Stimulated activated CD4-positive, alpha-beta T cell treated with anti-CD3 and anti-CD28 coated beads, Interleukin-15, amount 100 ng/mL, for 1 hour (primary cell): ENCODE results near the gene FBP1.

Experiments
- DNase-seq, 2 donors: peaks; one replicate each; pipeline ENCODE4 v3.0.0-alpha.2; 2020; ENCODE audit warnings: low read depth in 1 of 2, low spot score in 1 of 2

FBP1 gene

DNA sequence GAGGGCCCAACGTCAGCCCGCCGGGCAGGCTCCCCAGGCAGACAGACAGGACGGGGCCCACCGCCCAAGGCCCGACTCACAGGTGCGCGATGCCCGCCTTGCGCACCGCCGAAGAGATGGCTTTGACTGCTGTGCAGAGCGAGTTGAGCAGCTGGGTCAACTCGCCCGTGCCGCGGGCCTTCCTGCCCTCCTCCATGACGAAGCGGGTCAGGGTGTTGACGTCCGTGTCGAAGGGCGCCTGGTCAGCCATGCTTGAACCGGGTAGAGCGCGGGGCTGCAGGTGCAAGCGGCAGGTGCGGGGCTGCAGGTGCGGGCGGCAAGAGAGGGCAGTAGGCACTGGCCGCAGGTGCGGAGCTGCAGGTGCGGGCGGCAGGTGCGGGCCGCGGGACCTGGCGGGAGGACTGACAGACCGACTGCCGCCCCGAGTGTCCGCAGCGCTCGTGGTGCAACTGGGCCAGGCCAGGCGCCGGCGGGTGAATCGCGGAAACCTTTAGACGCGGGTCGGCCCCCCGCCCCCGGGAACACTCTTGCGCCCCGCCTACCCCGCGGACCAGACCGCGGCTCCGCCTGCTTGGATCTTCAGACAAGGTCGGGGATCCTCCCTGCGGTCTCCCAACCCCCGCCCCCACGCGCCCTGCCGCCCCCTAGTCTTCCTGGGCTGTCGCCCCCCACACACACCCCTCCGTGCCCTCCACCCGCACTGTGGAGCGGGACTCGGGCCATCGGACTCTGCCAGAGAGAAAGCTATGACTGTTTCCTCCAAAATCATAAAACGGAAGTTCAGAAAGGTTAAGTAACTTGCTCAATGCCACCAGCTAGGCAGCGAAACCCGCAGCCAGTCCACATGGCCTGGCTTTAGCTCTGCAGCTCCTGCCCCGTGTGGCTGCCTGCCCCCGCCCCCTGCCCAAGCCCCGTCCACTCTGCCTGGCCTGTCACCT, at the start of gene FBP1:
TSS of gene FBP1 (minus strand) at position 458 of the 938 bp plus-strand sequence. CDS start at position 250, 208 bp downstream.
- no peak for DNase-seq

DNA sequence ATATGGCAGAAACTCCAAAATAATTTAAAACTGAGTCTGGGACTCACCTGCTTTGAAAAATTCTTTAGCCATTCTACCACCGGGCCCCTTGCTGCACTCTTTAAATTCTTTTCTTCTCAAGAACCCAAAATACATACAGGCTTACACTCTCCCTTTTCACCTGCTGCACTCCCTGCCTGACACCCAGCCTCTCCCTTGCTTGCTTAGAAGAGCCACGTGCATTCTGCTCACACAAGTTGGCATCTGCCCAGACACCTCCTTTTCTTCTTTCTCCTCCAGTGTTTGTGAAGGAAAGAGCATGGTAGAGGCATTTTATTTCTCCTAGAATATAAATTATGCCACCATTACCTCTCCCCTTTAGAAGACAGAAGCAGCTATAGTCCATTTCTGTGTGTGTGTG, 48.1 kb upstream of the FBP1 start:
- no peak for DNase-seq

DNA sequence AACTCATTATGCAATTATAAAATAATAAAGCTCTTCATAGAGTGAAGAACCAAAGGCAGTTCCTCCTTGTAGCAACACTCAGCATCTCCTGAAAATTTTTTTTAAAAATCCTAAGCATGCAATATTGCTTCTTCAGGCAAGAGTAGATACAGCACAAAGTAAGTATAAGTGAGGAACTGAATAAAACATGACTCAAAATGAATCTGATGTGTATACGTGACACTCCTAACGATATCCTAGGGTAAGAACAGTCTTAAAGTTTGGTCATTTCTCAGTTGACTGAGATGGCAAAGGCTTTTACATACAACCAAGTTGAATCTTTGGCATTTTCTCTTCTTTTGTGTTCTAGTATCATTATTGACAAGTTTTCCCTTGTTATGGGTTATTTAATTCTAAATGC, 46.0 kb upstream of the FBP1 start:
- no peak for DNase-seq

DNA sequence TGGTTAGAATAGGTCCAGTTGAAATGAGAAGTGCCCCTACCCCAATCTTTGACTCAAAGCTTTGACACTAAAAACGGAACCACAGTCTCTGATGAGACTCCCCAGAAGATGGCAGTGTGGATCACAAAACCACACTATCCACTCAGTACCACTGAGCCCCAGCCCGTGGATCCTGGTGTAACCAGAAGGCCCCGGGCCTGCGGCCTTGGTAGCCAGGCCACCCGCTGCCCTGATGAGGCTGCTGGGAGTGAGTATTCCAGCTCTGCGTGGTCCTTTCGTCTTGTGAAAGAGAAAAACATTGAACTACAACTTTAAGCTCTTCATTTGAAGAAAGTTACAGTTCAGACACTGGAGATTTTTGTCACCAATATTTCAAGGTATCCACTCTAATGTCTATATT, 42.2 kb upstream of the FBP1 start:
- DNase-seq = peak; percentile 16 to 18

DNA sequence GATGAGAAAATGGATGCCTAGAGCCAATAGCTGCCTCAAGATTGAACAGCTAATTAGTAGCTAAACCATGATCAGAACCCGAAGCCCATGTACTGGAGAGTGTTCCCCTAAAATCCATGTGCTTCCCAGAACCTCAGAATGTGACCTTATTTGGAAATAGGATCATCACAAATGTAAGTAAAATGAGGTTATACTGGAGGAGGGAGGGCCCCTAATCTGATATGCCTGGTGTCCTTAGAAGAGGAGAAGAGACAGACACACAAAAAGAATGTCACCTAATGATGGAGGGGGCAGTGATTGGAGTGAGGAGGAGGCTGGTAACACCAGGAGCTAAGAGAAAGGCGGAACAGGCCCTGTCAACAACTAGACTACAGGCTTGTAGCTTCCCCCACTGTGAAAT, 41.3 kb upstream of the FBP1 start:
- no peak for DNase-seq

DNA sequence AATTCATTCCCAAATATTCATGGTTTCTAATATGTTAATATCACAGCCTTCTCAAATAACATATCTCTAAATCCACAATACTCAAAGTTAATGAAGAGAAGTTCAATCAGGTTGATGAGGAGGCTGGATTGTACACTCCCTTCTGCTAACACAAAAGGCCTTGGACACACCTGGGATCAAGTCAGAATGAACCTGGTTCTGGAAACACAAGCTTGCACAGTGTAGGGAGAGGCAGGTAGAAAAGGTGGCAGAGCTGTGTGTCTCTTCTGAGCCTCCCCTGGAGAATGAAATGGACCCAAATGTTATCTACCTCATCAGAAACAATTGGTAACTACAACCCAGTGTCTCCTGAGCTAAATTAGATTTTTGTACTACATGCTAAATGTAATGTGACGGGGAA, 40.7 kb upstream of the FBP1 start:
- DNase-seq = no peak

DNA sequence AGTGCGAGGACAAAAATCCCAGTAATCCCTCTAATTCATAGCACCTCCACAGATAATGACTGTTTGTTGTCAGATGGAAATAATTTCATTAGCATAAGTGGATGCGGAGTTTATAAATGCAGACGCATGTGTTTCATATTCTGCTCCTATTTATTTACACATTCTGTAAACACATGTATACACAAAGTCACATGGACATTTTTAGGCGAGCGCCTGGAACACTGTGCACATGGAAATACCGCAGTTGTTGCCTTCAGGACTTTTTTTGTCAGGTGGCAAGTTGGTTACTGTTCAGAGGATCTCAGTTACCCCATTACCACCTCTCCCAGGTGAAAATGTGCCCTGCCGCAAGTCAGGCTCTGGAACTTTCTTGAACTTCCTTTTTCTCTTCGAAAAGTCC, 40.3 kb upstream of the FBP1 start:
- DNase-seq = no peak

DNA sequence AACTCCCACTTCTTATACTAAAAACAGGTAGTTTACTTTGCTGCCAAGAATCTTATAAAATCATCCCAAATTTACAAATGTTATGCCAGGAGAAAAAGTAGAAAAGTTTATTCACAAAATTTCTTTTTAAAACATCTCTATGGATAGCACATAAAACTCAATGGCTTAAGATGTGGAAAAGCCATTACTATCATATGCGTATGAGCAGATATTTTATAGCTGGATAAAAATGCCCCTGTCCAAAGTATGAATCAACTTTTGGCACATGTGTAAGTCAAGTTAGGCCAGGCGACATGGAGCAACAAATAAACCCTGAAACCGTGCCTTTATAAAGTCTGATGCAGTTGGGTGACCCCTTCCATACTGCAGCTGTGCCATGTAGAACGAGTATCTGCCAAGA, 38.6 kb upstream of the FBP1 start:
- no peak for DNase-seq

DNA sequence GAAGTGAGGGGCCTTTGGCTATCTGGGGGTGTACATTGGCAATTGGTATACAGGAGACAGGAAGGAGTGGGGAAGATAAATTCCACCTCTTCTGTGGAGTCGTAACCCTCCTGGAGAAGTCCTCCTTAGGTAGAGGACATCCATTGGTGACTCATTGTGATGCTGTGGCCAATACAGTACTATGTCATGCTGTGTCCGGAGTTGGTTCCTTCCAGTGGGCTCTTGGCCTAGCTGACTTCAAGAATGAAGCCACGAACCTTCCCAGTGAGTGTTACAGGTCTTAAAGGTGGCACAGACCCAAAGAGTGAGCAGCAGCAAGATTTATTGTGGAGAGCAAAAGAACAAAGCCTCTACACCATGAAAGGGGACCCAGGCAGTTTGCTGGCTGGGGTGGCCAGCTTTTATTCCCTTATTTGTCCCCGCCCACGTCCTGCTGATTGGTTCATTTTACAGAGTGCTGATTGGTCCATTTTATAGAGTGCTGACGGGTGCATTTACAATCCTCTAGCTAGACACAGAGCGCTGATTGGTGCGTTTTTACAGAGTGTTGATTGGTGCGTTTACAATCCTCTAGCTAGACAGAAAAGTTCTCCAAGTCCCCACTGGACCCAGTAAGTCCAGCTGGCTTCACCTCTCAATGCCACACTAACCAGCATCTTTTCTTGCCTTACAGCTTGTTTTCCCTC, 37.3 kb upstream of the FBP1 start:
- DNase-seq = no peak

DNA sequence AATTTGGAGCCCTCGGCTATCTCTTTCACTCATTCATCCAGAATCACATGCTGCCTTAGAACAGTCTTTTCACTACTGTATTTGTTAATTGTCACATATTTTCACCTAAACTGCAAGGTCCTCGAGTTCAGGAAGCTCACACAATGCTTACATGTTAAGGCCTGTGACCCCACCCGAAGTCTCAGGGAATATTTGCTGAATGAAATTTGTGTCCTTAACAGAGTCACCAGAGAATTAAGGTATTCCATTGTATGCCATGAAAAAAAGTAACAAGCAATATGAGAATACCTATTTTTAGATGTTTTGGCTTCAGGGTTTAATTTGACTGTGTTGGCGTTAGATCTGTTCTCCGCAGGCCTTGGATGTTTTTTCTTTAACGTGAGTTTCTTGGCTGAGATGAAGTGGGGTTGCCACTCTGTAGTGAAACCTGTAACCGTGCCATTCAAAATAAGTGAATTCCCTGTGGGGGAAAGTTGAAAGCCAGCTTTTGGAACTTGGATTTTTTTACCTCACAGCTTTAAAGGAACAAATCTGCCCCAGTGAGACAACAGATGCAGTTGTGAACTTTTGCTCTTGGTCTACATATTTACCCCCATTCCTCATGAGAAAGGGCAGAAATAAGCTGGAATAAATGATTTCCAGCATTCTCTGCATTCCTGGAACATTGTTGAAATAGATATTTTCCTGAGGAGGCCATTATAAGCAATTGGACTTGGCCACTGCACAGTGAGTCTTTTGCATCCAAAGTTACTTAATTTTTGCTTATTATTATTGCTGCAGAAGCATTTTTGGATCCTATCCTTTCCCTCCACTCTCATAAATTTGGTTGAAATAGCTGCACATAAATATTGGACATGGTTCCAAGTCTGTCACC, 35.9 kb upstream of the FBP1 start:
- DNase-seq = no peak

DNA sequence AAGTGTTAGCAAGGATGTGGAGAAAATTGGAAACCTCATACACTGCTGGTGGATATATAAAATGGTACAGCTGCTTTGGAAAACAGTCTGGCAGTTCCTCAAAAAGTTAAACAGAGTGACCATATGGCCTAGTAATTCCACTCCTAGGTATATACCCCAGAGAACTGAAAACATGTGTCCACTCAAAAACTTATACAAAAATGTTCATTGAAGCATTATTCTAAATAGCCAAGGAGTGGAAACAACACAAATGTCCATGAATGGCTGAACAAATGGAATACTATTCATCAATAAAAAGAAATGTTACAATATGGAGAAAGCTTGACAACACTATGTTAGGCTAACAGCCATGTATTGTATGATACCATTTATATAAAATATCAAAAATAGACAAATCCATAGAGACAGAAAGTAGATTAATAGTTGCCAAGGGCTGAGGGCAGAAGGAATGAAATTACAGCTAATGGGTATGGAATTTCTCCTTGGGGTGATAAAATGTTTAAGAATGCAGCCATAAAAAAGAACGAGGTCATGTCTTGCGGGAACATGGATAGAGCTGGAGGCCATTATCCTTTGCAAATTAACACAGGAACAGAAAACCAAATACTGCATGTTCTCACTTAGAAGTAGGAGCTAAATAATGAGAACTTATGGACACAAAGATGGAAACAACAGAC, 33.6 kb upstream of the FBP1 start:
- DNase-seq = no peak

DNA sequence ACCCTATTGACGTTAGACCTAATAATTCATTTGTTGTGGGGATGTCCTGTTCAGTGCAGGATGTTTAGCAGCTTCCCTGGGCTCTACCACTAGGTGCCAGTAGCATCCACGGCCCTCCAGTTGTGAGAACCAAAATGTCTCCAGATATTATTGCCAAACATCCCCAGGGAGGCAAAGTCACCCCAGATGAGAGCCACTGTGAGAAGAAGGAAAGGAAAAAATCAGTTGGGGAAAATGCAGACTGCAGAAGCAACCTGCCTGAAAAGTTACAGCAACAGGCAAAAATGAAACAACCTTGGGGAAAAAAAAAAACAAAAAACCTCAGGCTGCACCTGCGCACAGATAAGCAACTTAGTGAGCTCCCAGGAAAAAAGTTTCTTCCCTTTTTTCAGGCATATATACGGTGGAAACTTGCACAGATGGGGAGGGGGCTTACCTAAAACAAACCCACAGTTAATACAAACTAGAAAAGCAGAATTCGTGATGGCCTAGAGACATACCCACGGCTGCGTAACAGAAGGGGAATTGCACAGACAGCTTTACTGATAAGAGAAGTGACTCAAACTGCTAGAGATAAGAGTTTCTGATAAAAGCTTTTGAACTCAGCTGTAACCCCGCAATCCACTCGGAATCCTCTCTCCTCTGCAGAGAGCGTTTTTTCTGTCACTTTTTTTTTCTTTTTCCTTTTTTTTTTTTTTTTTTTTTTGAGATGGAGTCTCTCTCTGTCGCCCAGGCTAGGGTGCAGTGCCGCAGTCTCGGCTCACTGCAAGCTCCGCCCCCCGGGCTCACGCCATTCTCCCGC, 29.8 kb upstream of the FBP1 start:
- DNase-seq = peak in 1 of 2 donors; percentile 10

DNA sequence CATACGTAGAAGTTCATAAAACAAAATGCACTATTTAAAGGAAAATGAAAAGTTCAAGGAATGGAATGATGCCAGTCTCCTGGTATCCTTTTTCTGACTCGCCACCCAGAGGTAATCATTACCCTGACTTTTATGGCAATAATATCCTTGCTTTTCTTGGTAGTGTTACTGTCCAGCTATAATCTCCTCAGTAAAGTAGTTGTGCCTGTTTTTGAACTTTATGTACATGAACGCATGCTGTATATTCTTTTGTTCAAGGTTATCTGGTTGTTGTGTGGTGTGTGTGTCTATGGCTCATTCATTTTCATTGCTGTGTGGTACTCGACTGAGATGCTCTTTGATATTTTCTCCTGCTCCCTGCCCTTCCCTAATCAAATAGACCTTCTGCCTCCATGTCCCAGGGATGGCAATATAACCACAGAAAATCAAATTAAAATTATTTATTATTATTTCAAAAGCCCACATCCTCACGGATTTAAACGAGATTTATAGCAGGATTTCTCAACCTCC, 29.2 kb upstream of the FBP1 start:
- no peak for DNase-seq

DNA sequence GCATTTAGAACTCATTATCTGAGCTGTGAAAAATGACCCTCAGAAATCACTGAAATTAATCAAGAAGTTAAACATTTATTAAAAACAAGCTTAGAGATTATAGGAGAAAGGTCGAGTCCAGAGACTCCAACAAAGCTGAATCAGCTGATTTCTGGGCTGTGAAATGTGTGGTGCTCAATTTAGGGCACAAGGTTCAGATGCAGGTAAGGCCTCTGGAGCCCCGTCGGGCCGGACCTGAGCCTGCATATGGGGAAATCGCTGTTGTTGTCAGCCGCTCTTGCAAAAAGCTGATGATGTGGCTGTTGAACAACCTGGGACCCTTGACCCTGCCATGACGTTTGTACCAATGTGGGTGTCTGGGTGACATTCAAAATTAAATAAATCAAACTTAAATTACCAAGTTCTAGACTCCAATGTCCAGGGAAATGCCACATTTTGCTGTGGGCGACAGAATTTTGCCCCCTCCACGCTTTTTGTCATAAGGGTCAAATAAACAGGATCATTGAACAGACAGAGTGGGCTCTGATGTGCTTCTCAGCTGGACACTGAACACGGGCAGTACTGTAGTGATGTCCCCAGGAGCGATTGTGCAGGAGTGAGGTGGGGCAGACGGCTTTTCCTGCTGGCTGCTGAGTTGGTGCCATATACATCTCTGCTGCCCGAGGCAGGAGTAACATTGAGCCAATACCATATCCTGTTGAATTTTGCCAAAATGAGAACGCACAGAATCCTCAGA, 27.2 kb upstream of the FBP1 start:
- no peak for DNase-seq

DNA sequence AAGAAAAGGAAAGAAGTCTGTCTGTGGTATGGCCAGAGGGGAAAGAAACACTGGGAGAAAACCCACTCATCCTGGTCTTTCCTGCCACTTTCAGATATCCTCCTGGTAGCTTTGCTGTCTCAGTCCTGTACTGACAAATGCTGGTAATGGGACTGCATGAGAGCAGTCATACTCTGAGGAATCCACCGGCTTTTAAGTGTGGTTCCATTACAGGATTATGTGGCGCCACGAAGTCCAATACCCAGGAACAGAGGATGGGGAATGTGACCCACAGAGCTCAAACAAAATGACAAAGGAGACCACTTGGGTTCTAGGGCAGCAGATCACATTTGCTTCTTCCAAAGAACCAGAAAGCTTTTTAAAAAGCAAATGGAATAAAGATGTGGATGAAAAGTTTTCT, 26.3 kb upstream of the FBP1 start:
- no peak for DNase-seq

DNA sequence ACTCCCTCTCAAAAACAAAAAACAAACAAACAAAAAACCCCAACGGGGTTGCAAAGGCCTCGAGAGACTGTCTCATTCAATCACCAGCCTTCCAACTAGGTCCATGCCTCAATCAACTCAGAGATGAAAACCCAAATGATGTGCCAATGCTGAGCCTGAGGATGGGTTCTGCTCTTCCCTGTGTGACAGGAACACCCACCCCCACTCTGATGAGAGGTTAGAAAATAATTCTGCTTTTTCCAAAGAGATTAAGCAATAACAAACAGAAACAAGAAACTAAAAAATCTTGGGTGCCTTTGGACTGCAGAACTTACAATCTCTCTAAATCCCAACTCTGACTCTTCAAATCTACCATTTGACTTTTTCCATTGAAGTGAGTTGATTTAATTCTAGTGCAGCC, 25.5 kb upstream of the FBP1 start:
- no peak for DNase-seq

DNA sequence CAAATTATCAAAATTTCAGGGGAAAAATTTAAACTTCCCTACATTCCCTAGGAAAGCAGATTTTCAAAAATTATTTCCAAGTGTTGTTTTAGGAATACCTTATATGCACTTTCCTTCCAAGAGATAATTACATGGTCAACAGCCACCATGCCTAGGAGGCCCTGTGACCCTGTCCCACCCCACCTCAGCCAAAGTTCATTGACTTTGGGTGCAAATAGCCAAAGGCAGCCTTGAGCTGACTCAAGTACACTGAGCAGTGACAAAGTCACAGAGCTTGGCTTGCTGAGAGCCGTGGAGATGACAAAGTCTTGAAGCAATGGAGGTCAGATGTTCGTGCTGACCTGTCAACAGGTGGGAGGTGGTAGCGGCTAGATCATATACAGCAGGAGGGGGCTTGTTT, 24.3 kb upstream of the FBP1 start:
- no peak for DNase-seq

DNA sequence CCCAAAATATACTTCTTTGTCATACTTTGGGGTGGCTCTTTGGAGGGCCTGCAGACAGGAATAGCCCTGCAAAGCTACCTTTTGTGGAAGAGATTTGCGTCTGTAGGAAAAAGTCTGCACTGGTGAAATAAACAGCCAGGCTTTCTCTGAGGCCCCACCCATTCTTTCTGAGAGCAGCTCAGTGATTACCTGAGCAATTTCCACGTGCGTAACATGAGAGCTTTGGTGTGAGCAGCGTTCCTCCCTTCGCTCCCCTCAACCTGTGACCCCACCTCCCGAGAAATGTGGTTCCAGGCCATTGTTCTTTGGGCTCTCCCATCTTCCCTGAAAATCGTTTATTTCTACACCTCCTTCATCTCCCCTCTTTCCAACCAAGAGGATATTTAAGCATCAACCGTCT, 23.8 kb upstream of the FBP1 start:
- DNase-seq = no peak

DNA sequence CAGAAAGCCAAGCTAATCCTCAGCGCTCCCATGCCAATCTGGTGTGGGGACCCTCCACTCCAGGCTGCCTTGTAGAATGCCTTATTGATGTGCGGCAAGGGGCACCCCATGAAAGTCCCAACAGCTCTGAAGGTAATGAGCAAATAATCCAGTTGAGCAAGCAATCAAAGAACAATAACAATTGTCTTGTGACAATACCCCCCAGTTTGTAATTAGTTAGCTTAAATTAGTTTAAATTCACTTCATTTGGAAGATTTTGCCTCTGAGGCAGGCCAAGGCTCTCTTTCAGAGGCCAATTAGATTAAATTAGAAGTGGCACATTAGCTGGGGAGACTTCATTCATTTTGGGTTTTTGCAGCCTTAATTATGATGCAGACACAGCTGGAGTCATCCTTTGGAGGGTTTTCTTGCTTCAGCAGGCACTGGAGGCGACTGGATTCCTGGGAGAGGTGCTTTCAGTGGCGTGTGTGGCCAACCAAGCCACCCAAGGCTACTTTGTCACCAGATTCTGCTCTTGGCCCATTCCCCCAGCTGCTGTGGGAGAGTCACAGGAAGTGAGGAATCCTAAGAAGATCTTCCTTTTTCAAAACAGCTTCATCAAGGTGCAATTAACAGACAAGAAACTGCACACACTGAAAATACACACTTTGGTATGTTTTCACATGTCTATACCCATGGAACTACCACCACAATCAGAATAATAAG, 17.9 kb upstream of the FBP1 start:
- no peak for DNase-seq
